Liver (tissue), 9 donors: ENCODE data around the gene ATP5MC3. TPM values are rescaled to one million over a fixed set of nuclear protein-coding genes. Genes with fewer than 3 reads are reported as not detected.

Experiments used
- DNase-seq: peaks from one replicate; pipeline ENCODE4 v3.0.0-alpha.2; 2017; ENCODE audit warnings: low spot score
- H3K27ac ChIP-seq, 2 donors: one replicate each; pipeline ENCODE4 v1.7.0; 2013; ENCODE audit warnings: inconsistent platforms in 2 of 2, low read length in 2 of 2, control low read depth in 1 of 2, low read depth in 1 of 2, mild to moderate bottlenecking in 1 of 2
- H3K27me3 ChIP-seq, 4 donors: one replicate each; pipeline versions ENCODE4 v1.6.1 to v1.7.0; 2013; ENCODE audit warnings: low read length in 3 of 4, inconsistent platforms in 1 of 4, mild to moderate bottlenecking in 1 of 4, moderate library complexity in 1 of 4; ENCODE audit not compliant: control insufficient read depth in 4 of 4, insufficient read depth in 4 of 4
- H3K36me3 ChIP-seq, 4 donors: one replicate each; pipeline versions ENCODE4 v1.6.1 to v1.7.0; 2013; ENCODE audit warnings: low read length in 3 of 4, mild to moderate bottlenecking in 3 of 4, low read depth in 1 of 4, moderate library complexity in 1 of 4; ENCODE audit not compliant: control insufficient read depth in 4 of 4, insufficient read depth in 3 of 4
- H3K4me1 ChIP-seq, 4 donors: one replicate each; pipeline versions ENCODE4 v1.6.1 to v1.7.0; 2013; ENCODE audit warnings: low read length in 3 of 4, mild to moderate bottlenecking in 3 of 4, moderate library complexity in 1 of 4; ENCODE audit not compliant: control insufficient read depth in 4 of 4, insufficient read depth in 4 of 4
- H3K4me3 ChIP-seq, 3 donors: one replicate each; pipeline versions ENCODE4 v1.6.1 to v1.7.0; 2013; ENCODE audit warnings: low read length in 3 of 3, control low read depth in 1 of 3, low read depth in 1 of 3, mild to moderate bottlenecking in 1 of 3
- H3K9ac ChIP-seq, 2 donors: one replicate each; pipeline ENCODE4 v1.7.0; 2013; ENCODE audit warnings: low read length in 2 of 2, mild to moderate bottlenecking in 2 of 2, moderate library complexity in 2 of 2, control low read depth in 1 of 2, low read depth in 1 of 2
- H3K9me3 ChIP-seq, 4 donors: one replicate each; pipeline versions ENCODE4 v1.6.1 to v1.7.0; 2013; ENCODE audit warnings: low read length in 3 of 4; ENCODE audit not compliant: control insufficient read depth in 4 of 4
- ATF3 ChIP-seq: IDR thresholded peaks from 2 replicates; pipeline ENCODE4 v1.6.1; 2016; ENCODE audit warnings: antibody characterized with exemption
- CTCF ChIP-seq: fragments of 150-350 bp; IDR thresholded peaks from 2 replicates; pipeline ENCODE4 v1.5.1; 2017; ENCODE audit warnings: improper control_type of control experiment, low read depth, low read length; ENCODE audit not compliant: missing input control
- EGR1 ChIP-seq, 2 donors: IDR thresholded peaks; 2 replicates each; pipeline ENCODE4 v1.6.1; 2016 to 2018; ENCODE audit warnings: antibody characterized with exemption in 2 of 2, low read depth in 2 of 2
- FOXA2 ChIP-seq: IDR thresholded peaks from 2 replicates; pipeline ENCODE4 v1.6.1; 2016; ENCODE audit warnings: antibody characterized with exemption
- GABPA ChIP-seq, 2 donors: IDR thresholded peaks in 1 of 2; conservative IDR thresholded peaks in 1 of 2; 2 replicates each; pipeline ENCODE4 v1.6.1; 2016; ENCODE audit warnings: antibody characterized with exemption in 2 of 2, mild to moderate bottlenecking in 1 of 2, moderate library complexity in 1 of 2
- HNF4A ChIP-seq, 2 donors: conservative IDR thresholded peaks; 2 replicates each; pipeline ENCODE4 v1.6.1; 2016; ENCODE audit warnings: antibody characterized with exemption in 2 of 2, mild to moderate bottlenecking in 2 of 2
- HNF4G ChIP-seq: IDR thresholded peaks from 2 replicates; pipeline ENCODE4 v1.6.1; 2016; ENCODE audit warnings: antibody characterized with exemption
- JUND ChIP-seq, 2 donors: IDR thresholded peaks; 2 replicates each; pipeline ENCODE4 v1.6.1; 2016; ENCODE audit warnings: antibody characterized with exemption in 2 of 2
- NR2F2 ChIP-seq: IDR thresholded peaks from 2 replicates; pipeline ENCODE4 v1.6.1; 2016; ENCODE audit warnings: antibody characterized with exemption
- RAD21 ChIP-seq, 2 donors: IDR thresholded peaks; 2 replicates each; pipeline ENCODE4 v1.6.1; 2016; ENCODE audit warnings: antibody characterized with exemption in 2 of 2, mild to moderate bottlenecking in 2 of 2
- REST ChIP-seq: IDR thresholded peaks from 2 replicates; pipeline ENCODE4 v1.6.1; 2016; ENCODE audit warnings: antibody characterized with exemption, mild to moderate bottlenecking
- RXRA ChIP-seq, 2 donors: IDR thresholded peaks; 2 replicates each; pipeline ENCODE4 v1.6.1; 2017 to 2018; ENCODE audit warnings: antibody characterized with exemption in 2 of 2, mild to moderate bottlenecking in 1 of 2
- SP1 ChIP-seq: IDR thresholded peaks from 2 replicates; pipeline ENCODE4 v1.6.1; 2018; ENCODE audit warnings: antibody characterized with exemption, mild to moderate bottlenecking
- TAF1 ChIP-seq: conservative IDR thresholded peaks from 2 replicates; pipeline ENCODE4 v1.6.1; 2016; ENCODE audit warnings: antibody characterized with exemption, mild to moderate bottlenecking
- YY1 ChIP-seq: IDR thresholded peaks from 2 replicates; pipeline ENCODE4 v1.6.1; 2016; ENCODE audit warnings: antibody characterized with exemption, mild to moderate bottlenecking
- WGBS: extraction: QIAGEN DNeasy Blood & Tissue Kit; methylation state at CpG from one replicate; pipeline ENCODE4 v1.1.7; 2013; 5-methylcytosine and 5-hydroxymethylcytosine counted together
- polyA plus RNA-seq, 2 donors: library from polyadenylated mRNA; stranded (reverse) in 1 of 2; unstranded in 1 of 2; fragments of 200-250 nt in 1 of 2; fragments of >200 nt in 1 of 2; fragmentation: Nextera tagmentation in 1 of 2; extraction: Ambion mirVana in 1 of 2; gene quantifications; one replicate each; pipeline versions ENCODE4 v1.2.1 to v1.2.3, GENCODE V29; 2013 to 2015
- total RNA-seq, 2 donors: library from RNA; depleted of rRNA; stranded (reverse); fragments of >200 nt; gene quantifications; one replicate each; pipeline ENCODE4 v1.2.3, GENCODE V29; 2014
- TF ChIP-seq, protein P1 (sequence below): IDR thresholded peaks from 2 replicates; pipeline ENCODE4 v1.6.1; 2016; ENCODE audit warnings: antibody characterized with exemption
- TF ChIP-seq, protein P2 (sequence below): IDR thresholded peaks from 2 replicates; pipeline ENCODE4 v1.6.1; 2016; ENCODE audit warnings: antibody characterized with exemption
- donor health status: healthy.
- donor health status: healthy.
- donor health status: healthy.
- donor health status: healthy.
- donor health status: healthy.

ATP5MC3 gene
- total and polyA plus RNA-seq, 4 donors: 95.2 to 403 (median 227) TPM

- H3K27ac ChIP-seq: no peak overlapping the region
- H3K27me3 ChIP-seq: no peaks in the 10 kb centered on the region
- H3K9ac ChIP-seq: no peak overlapping the region
- TF ChIP-seq NR2F2 (no peak), ATF3 (no peak), HNF4G (no peak), RXRA (IDR thresholded peaks at IDR 0.05) (no peak), YY1 (no peak), GABPA (IDR thresholded peaks at IDR 0.05 in 1 of 2, conservative IDR thresholded peaks at IDR 0.05 in 1 of 2) (no peak), SP1 (no peak), CTCF (no peak), TAF1 (no peak), RAD21 (IDR thresholded peaks at IDR 0.05) (no peak), JUND (IDR thresholded peaks at IDR 0.05) (no peak), HNF4A (conservative IDR thresholded peaks at IDR 0.05) (no peak), FOXA2 (no peak), REST (no peak), EGR1 (IDR thresholded peaks at IDR 0.05; ENCODE audit: low read depth in 2 of 2) (no peak)
- TF ChIP-seq, protein P1, sequence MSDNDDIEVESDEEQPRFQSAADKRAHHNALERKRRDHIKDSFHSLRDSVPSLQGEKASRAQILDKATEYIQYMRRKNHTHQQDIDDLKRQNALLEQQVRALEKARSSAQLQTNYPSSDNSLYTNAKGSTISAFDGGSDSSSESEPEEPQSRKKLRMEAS: no peak
- TF ChIP-seq, protein P2, sequence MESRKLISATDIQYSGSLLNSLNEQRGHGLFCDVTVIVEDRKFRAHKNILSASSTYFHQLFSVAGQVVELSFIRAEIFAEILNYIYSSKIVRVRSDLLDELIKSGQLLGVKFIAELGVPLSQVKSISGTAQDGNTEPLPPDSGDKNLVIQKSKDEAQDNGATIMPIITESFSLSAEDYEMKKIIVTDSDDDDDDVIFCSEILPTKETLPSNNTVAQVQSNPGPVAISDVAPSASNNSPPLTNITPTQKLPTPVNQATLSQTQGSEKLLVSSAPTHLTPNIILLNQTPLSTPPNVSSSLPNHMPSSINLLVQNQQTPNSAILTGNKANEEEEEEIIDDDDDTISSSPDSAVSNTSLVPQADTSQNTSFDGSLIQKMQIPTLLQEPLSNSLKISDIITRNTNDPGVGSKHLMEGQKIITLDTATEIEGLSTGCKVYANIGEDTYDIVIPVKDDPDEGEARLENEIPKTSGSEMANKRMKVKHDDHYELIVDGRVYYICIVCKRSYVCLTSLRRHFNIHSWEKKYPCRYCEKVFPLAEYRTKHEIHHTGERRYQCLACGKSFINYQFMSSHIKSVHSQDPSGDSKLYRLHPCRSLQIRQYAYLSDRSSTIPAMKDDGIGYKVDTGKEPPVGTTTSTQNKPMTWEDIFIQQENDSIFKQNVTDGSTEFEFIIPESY: no peak
- H3K4me3 ChIP-seq: no peak overlapping the region
- WGBS: 65% methylated on average over 9 of the region's 9 CpGs
- H3K4me1 ChIP-seq: peaks cover 3 to 15% (median 7%) of the 10 kb centered on the region in 4 donors
- H3K9me3 ChIP-seq: no peaks in the 10 kb centered on the region
- no peak for DNase-seq
- no peaks in the 10 kb centered on the region for H3K36me3 ChIP-seq
Measured at GRCh38 chr2:175166216-175166824, 15.2 kb downstream of the ATP5MC3 start.
